A673 (cell line): ENCODE results near the gene ADAMTS13. TPM values are rescaled to one million over a fixed set of nuclear protein-coding genes. Genes with fewer than 3 reads are reported as not detected.

ENCODE experiments used
- BruUV-seq: library from RNA; stranded (reverse); fragments of 400-500 nt; replicated peaks from 2 replicates; lab custom pipeline; 2021; lab: Mats Ljungman, UMichigan
- CTCF ChIA-PET: fragments of 300-600 bp; sonication (Branson Sonifier 250); formaldehyde crosslinking; loops from one replicate; lab custom pipeline; 2022; ENCODE audit warnings: antibody characterized with exemption; lab: Charles Lee
- POLR2A ChIA-PET: fragments of 300-600 bp; sonication (Branson Sonifier 250); formaldehyde crosslinking; loops from one replicate; lab custom pipeline; 2022; ENCODE audit warnings: antibody characterized with exemption; ENCODE audit not compliant: low non-redundant PET; lab: Charles Lee
- DNase-seq: peaks from one replicate; pipeline ENCODE4 v3.0.0-alpha.2; 2015; ENCODE audit warnings: low spot score
- H3K27ac ChIP-seq: fragments of 200-600 bp; sonication (generic); 2 replicates; pipeline ENCODE4 v1.5.1; 2016; ENCODE audit warnings: mixed run types, low read depth, mild to moderate bottlenecking, mixed read lengths, antibody characterized with exemption, low read length; ENCODE audit not compliant: poor library complexity, severe bottlenecking
- H3K27me3 ChIP-seq: fragments of 200-600 bp; sonication (generic); replicated peaks from 2 replicates; pipeline ENCODE4 v1.6.1; 2017; ENCODE audit warnings: mixed run types, low read depth, mild to moderate bottlenecking, mixed read lengths, antibody characterized with exemption, low read length; ENCODE audit not compliant: insufficient read depth, poor library complexity
- H3K36me3 ChIP-seq: fragments of 200-600 bp; sonication (generic); 2 replicates; pipeline ENCODE4 v1.6.1; 2016; ENCODE audit warnings: mixed run types, mild to moderate bottlenecking, mixed read lengths, antibody characterized with exemption, low read length; ENCODE audit not compliant: insufficient read depth, poor library complexity, severe bottlenecking
- H3K4me1 ChIP-seq: fragments of 200-600 bp; sonication (generic); 2 replicates; pipeline ENCODE4 v1.6.1; 2017; ENCODE audit warnings: mixed run types, mild to moderate bottlenecking, mixed read lengths, antibody characterized with exemption, low read length; ENCODE audit not compliant: insufficient read depth, poor library complexity, severe bottlenecking
- H3K4me3 ChIP-seq: fragments of 200-600 bp; sonication (generic); 2 replicates; pipeline ENCODE4 v1.5.1; 2016; ENCODE audit warnings: low read depth, mixed run types, mild to moderate bottlenecking, mixed read lengths, low read length; ENCODE audit not compliant: poor library complexity, severe bottlenecking
- H3K9me3 ChIP-seq: fragments of 200-600 bp; sonication (generic); 2 replicates; pipeline ENCODE4 v1.6.1; 2016; ENCODE audit warnings: mixed run types, low read depth, mild to moderate bottlenecking, mixed read lengths, antibody characterized with exemption, low read length; ENCODE audit not compliant: poor library complexity, severe bottlenecking
- EZH2 ChIP-seq: fragments of 200-600 bp; sonication (generic); IDR thresholded peaks from 2 replicates; pipeline ENCODE4 v1.6.1; 2017; ENCODE audit warnings: borderline replicate concordance, low read depth, mild to moderate bottlenecking, mixed read lengths, antibody characterized with exemption, low read length; ENCODE audit not compliant: poor library complexity, severe bottlenecking
- intact Hi-C: fragments of 100-400 bp; cut with micrococcal nuclease; formaldehyde crosslinking; loops from one replicate; pipeline ENCODE4 v1.10.0; 2022; ENCODE audit not compliant: unreplicated experiment
- total RNA-seq: library from RNA; stranded (reverse); gene quantifications from 2 replicates; pipeline ENCODE4 v1.2.3, GENCODE V29; 2021
- TF ChIP-seq, protein P1 (sequence below): fragments of 300-800, 200-600 bp; sonication (generic); conservative IDR thresholded peaks from 2 replicates; pipeline ENCODE4 v1.5.1; 2017; ENCODE audit warnings: low read depth, mild to moderate bottlenecking, antibody characterized with exemption, low read length, moderate library complexity, mixed read lengths

Gene ADAMTS13
- total RNA-seq, 1 experiment from 2014 or later = 1.3 TPM

DNA sequence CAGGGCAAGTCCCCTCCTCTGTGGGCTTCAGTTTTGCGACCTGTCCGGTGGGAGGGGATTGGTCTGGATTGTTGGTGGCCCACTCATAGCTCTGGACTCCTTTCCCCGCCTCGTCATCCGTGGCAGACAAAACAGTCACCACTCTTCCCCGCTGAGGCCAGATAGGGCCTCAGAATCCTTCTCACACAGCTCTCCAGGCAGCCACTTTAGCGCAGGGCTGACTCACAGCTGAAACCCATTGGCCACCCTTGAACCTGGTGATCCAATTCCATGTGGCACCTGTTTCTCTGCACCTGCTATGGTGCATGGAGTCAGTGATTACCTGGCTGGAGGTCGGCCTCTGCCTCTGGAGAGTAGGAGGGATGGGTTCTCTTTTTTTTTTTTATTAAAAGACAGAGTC, 21.8 kb downstream of the ADAMTS13 start:
- DNase-seq = no peak
- Histone ChIP-seq H3K4me1 (no peaks in the 10 kb centered on the region), H3K27ac (no peak overlapping the region), H3K27me3 (no peaks in the 10 kb centered on the region), H3K36me3 (no peaks in the 10 kb centered on the region), H3K9me3 (no peaks in the 10 kb centered on the region), H3K4me3 (no peak overlapping the region)
- ChIA-PET POLR2A (no interaction called here), CTCF (interaction anchor here (0.7 kb wide), 1 partner anchor 11 kb away, joined by 5 read pairs; no protein-coding TSS in a partner anchor)
- no TSS peak for BruUV-seq
- intact Hi-C loops = no loop called here
- no peak for TF ChIP-seq EZH2
- TF ChIP-seq, protein P1, sequence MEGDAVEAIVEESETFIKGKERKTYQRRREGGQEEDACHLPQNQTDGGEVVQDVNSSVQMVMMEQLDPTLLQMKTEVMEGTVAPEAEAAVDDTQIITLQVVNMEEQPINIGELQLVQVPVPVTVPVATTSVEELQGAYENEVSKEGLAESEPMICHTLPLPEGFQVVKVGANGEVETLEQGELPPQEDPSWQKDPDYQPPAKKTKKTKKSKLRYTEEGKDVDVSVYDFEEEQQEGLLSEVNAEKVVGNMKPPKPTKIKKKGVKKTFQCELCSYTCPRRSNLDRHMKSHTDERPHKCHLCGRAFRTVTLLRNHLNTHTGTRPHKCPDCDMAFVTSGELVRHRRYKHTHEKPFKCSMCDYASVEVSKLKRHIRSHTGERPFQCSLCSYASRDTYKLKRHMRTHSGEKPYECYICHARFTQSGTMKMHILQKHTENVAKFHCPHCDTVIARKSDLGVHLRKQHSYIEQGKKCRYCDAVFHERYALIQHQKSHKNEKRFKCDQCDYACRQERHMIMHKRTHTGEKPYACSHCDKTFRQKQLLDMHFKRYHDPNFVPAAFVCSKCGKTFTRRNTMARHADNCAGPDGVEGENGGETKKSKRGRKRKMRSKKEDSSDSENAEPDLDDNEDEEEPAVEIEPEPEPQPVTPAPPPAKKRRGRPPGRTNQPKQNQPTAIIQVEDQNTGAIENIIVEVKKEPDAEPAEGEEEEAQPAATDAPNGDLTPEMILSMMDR = no peak

DNA sequence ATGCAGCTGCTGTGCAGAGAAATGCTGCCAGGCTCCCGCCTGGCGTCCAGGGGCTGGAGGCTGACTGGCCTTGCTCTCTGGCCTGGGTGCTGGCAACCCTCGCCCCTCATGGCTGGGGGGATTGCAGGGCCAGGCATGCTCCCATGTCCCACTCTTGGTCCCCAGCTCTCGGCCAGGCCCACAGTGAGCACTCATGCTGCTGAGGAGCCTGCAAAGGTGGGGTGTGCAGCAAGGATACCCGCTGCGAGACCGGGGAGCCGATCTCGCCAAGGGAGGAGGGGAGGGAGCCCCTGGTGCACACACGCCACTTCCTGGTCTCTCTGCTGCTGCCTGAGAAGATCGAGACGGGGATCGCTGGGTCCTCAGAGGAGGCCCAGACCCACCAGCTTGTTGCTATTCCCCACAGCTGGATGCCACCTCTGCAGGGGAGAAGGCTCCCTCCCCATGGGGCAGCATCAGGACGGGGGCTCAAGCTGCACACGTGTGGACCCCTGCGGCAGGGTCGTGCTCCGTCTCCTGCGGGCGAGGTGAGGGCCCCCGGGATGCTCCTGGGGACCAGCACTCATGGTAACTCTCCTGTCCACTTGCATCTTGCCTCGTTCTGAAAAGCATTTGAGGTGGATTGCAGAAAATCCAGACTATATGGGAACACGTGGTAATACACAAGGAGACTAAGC, 23.3 kb downstream of the ADAMTS13 start:
- H3K27me3 ChIP-seq = no peaks in the 10 kb centered on the region

GRCh38 chr9:133448487-133448972, 26.4 kb downstream of the ADAMTS13 start:
- no peak for TF ChIP-seq EZH2
- TF ChIP-seq, protein P1 = no peak
- ChIA-PET CTCF (no interaction called here), POLR2A (no interaction called here)
- H3K4me1 ChIP-seq = no peaks in the 10 kb centered on the region
- H3K9me3 ChIP-seq = no peaks in the 10 kb centered on the region
- no peaks in the 10 kb centered on the region for H3K36me3 ChIP-seq
- intact Hi-C loops = no loop called here
- H3K4me3 ChIP-seq = no peak overlapping the region
- no peaks in the 10 kb centered on the region for H3K27me3 ChIP-seq
- H3K27ac ChIP-seq = no peak overlapping the region
- BruUV-seq = no TSS peak
- DNase-seq = no peak

More for the DNA sequence above, 23.3 kb downstream of the ADAMTS13 start:
- intact Hi-C loops = no loop called here
- no peaks in the 10 kb centered on the region for H3K9me3 ChIP-seq
- TF ChIP-seq EZH2 = no peak
- TF ChIP-seq, protein P1 = no peak
- DNase-seq = no peak
- BruUV-seq = no TSS peak
- POLR2A ChIA-PET = no interaction called here
- no peak overlapping the region for H3K4me3 ChIP-seq
- no peaks in the 10 kb centered on the region for H3K4me1 ChIP-seq
- H3K27ac ChIP-seq = no peak overlapping the region
- CTCF ChIA-PET = interaction anchor here (0.6 kb wide), 1 partner anchor 294 kb away, joined by 3 read pairs; no protein-coding TSS in a partner anchor
- no peaks in the 10 kb centered on the region for H3K36me3 ChIP-seq
